A673 (cell line): ENCODE measurements around the gene KLF3. TPM values are rescaled to one million over a fixed set of nuclear protein-coding genes. Genes with fewer than 3 reads are reported as not detected.

Experiments used
- BruUV-seq: library from RNA; stranded (reverse); fragments of 400-500 nt; replicated peaks from 2 replicates; lab custom pipeline; 2021; lab: Mats Ljungman, UMichigan
- CTCF ChIA-PET: fragments of 300-600 bp; sonication (Branson Sonifier 250); formaldehyde crosslinking; loops from one replicate; lab custom pipeline; 2022; ENCODE audit warnings: antibody characterized with exemption; lab: Charles Lee
- POLR2A ChIA-PET: fragments of 300-600 bp; sonication (Branson Sonifier 250); formaldehyde crosslinking; loops from one replicate; lab custom pipeline; 2022; ENCODE audit warnings: antibody characterized with exemption; ENCODE audit not compliant: low non-redundant PET; lab: Charles Lee
- DNase-seq: peaks from one replicate; pipeline ENCODE4 v3.0.0-alpha.2; 2015; ENCODE audit warnings: low spot score
- H3K27ac ChIP-seq: fragments of 200-600 bp; sonication (generic); 2 replicates; pipeline ENCODE4 v1.5.1; 2016; ENCODE audit warnings: mixed run types, low read depth, mild to moderate bottlenecking, mixed read lengths, antibody characterized with exemption, low read length; ENCODE audit not compliant: poor library complexity, severe bottlenecking
- H3K27me3 ChIP-seq: fragments of 200-600 bp; sonication (generic); replicated peaks from 2 replicates; pipeline ENCODE4 v1.6.1; 2017; ENCODE audit warnings: mixed run types, low read depth, mild to moderate bottlenecking, mixed read lengths, antibody characterized with exemption, low read length; ENCODE audit not compliant: insufficient read depth, poor library complexity
- H3K36me3 ChIP-seq: fragments of 200-600 bp; sonication (generic); 2 replicates; pipeline ENCODE4 v1.6.1; 2016; ENCODE audit warnings: mixed run types, mild to moderate bottlenecking, mixed read lengths, antibody characterized with exemption, low read length; ENCODE audit not compliant: insufficient read depth, poor library complexity, severe bottlenecking
- H3K4me1 ChIP-seq: fragments of 200-600 bp; sonication (generic); 2 replicates; pipeline ENCODE4 v1.6.1; 2017; ENCODE audit warnings: mixed run types, mild to moderate bottlenecking, mixed read lengths, antibody characterized with exemption, low read length; ENCODE audit not compliant: insufficient read depth, poor library complexity, severe bottlenecking
- H3K4me3 ChIP-seq: fragments of 200-600 bp; sonication (generic); 2 replicates; pipeline ENCODE4 v1.5.1; 2016; ENCODE audit warnings: low read depth, mixed run types, mild to moderate bottlenecking, mixed read lengths, low read length; ENCODE audit not compliant: poor library complexity, severe bottlenecking
- H3K9me3 ChIP-seq: fragments of 200-600 bp; sonication (generic); 2 replicates; pipeline ENCODE4 v1.6.1; 2016; ENCODE audit warnings: mixed run types, low read depth, mild to moderate bottlenecking, mixed read lengths, antibody characterized with exemption, low read length; ENCODE audit not compliant: poor library complexity, severe bottlenecking
- EZH2 ChIP-seq: fragments of 200-600 bp; sonication (generic); IDR thresholded peaks from 2 replicates; pipeline ENCODE4 v1.6.1; 2017; ENCODE audit warnings: borderline replicate concordance, low read depth, mild to moderate bottlenecking, mixed read lengths, antibody characterized with exemption, low read length; ENCODE audit not compliant: poor library complexity, severe bottlenecking
- intact Hi-C: fragments of 100-400 bp; cut with micrococcal nuclease; formaldehyde crosslinking; loops from one replicate; pipeline ENCODE4 v1.10.0; 2022; ENCODE audit not compliant: unreplicated experiment
- total RNA-seq: library from RNA; stranded (reverse); gene quantifications from 2 replicates; pipeline ENCODE4 v1.2.3, GENCODE V29; 2021
- TF ChIP-seq, protein P1 (sequence below): fragments of 300-800, 200-600 bp; sonication (generic); conservative IDR thresholded peaks from 2 replicates; pipeline ENCODE4 v1.5.1; 2017; ENCODE audit warnings: low read depth, mild to moderate bottlenecking, antibody characterized with exemption, low read length, moderate library complexity, mixed read lengths

Gene KLF3
- total RNA-seq, 1 experiment from 2014 or later = 36.1 TPM

DNA sequence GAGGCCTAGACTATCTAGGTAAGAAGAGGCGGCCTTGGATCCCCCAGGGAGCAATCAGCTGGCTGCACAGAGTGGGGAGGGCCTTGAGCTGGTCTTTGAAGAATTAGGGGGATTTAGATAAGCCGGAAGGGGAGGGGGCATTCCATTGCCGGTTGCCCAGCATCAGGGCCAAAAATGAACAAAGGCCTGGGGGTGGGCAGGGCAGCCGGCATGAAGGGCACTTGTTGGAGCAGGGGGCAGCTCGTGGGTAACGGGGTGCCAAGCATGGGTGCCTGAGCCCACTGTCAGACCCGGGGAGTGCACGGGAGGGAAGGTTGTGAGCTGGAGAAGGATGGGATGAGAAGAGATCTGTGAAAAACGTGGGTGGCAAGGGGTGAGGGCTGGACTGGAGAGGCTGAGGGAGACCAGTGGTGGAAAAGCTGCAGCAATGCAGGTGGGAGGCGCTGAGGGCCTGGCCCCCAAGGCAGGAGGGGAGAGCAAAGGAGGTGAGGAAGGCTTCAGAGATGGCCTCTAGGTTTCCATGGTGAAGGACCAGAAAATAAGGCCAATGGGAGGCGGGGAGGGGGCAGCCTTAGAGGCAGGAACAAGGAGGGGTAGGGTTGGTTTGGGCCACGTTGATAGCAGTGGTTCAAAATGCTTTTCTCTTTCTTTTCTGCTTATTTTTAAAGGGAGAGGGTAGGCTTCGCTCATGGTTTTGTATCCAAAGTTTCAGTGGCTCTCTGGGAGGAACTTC lies 8.6 kb downstream of the KLF3 start:
- peak overlapping the region; percentile 9 for H3K4me3 ChIP-seq
- peak; percentile 78 for DNase-seq
- H3K9me3 ChIP-seq = no peaks in the 10 kb centered on the region
- ChIA-PET CTCF (interaction anchor here (1.2 kb wide), 1 partner anchor 353 kb away, joined by 6 read pairs; no protein-coding TSS in a partner anchor), POLR2A (no interaction called here)
- TF ChIP-seq, protein P1, sequence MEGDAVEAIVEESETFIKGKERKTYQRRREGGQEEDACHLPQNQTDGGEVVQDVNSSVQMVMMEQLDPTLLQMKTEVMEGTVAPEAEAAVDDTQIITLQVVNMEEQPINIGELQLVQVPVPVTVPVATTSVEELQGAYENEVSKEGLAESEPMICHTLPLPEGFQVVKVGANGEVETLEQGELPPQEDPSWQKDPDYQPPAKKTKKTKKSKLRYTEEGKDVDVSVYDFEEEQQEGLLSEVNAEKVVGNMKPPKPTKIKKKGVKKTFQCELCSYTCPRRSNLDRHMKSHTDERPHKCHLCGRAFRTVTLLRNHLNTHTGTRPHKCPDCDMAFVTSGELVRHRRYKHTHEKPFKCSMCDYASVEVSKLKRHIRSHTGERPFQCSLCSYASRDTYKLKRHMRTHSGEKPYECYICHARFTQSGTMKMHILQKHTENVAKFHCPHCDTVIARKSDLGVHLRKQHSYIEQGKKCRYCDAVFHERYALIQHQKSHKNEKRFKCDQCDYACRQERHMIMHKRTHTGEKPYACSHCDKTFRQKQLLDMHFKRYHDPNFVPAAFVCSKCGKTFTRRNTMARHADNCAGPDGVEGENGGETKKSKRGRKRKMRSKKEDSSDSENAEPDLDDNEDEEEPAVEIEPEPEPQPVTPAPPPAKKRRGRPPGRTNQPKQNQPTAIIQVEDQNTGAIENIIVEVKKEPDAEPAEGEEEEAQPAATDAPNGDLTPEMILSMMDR = no peak
- TF ChIP-seq EZH2 = no peak
- BruUV-seq = no TSS peak
- H3K36me3 ChIP-seq = no peaks in the 10 kb centered on the region
- H3K4me1 ChIP-seq = peaks cover 93% of the 10 kb centered on the region
- intact Hi-C loops = no loop called here
- no peaks in the 10 kb centered on the region for H3K27me3 ChIP-seq
- H3K27ac ChIP-seq = peak overlapping the region; percentile 98

DNA sequence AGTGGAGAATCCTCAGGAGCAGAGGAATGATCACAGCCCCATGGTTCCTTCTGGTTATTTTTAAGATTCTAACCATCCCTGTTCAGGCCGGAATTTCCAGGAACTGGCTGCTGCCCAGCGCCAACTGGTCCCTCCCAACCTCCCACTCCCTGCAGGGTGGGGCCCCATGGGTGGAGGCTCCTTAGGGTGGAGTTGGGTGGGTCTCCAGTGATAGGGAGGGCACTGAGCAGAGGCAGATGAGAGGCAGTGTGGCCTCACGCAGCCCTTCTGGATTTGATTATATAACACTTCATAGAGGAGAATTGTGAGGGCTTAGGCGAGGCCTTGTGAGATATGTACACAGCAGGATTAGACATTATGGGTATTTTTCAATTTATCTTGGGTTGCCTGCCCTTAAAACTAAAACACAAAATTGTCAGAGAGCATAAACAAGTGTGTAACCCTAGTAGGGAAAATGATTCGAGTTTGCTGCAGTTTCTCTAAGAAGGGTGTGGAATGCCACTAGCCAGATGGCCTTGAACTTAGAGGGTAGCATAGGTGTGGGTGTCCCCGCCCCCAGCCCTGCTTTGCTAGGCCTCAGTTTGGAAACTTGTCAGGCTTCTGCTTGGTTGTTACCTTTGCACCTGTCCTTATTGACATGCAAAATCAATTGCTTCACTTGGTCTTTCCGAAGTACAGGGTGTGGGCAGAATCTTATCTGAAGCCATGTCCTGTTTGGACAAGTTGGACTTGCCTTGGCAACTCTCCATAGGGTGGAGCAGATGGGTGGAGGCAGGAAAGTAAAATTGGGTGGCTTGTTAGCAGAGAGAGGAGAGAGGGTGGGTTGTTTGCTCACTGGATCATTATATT lies 9.4 kb downstream of the KLF3 start:
- TF ChIP-seq, protein P1 = no peak
- TF ChIP-seq EZH2 = no peak
- H3K36me3 ChIP-seq = no peaks in the 10 kb centered on the region
- ChIA-PET POLR2A (no interaction called here), CTCF (interaction anchor here (2.2 kb wide), 1 partner anchor 354 kb away, joined by 22 read pairs; no protein-coding TSS in a partner anchor)
- intact Hi-C loops = no loop called here
- H3K27me3 ChIP-seq = no peaks in the 10 kb centered on the region
- H3K4me1 ChIP-seq = peaks cover 90% of the 10 kb centered on the region
- BruUV-seq = no TSS peak
- peak; percentile 65 for DNase-seq
- H3K9me3 ChIP-seq = no peaks in the 10 kb centered on the region
- no peak overlapping the region for H3K4me3 ChIP-seq
- H3K27ac ChIP-seq = peak overlapping the region; percentile 98
